Measurements from ENCODE around the gene PHLDB1. TPM values are rescaled to one million over a fixed set of nuclear protein-coding genes. Genes with fewer than 3 reads are reported as not detected.

PHLDB1 gene
- total and polyA plus RNA-seq, 2 of the 8 experiments (the other 6 are each of a cell fraction or from before 2014, with no cell fraction given) = 53.9 to 74.8 TPM

DNA sequence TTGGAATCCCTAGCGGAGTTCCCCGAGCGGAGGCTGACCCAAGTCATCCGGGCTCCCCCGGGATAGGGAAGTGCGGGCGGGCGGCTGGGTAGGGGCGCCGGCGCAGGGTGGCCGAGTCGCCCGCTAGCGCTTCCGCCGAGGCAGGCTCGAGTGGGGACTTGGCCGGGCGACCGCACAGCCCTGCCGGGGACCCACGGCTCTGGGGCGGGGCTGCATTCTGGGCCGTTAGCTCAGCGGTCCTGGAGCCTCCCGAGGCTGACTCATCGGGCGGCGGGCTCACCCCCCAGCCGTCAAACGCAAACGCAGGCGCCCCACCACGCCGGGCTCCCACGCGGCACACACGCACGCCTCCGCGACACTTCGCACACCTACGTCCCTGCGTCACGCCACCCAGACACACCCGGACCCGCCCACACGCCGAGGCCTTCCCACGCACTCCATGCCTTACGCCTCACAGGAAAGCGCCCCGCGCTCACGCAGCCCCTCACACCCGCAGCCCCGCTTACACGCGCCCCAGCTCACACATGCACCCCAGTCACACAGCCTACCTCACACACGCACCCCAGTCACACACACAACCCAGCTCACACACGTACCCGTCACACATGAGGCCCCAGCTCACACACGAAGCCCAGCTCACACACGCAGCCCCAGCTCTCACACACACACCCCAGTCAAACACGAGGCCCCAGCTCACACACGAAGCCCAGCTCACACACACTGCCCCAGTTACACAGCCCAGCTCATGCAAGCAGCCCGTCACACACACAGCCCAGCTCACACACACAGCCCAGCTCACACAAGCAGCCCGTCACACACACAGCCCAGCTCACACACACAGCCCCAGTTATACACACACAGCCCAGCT lies 1.2 kb downstream of the PHLDB1 start:
- Histone ChIP-seq H3K14ac (ENCODE audit: insufficient read length) (no peak overlapping the region), H3K18ac (ENCODE audit: extremely low read depth, low read length) (peak overlapping the region; percentile 19; the same call in 1 of the 2 replicates), H4K8ac (ENCODE audit: extremely low read depth, insufficient read depth, low read length) (peak overlapping the region; percentile 80), H3K36me3 (ENCODE audit: control insufficient read depth in 2 of 4, insufficient read depth in 4 of 4, low read length in 3 of 4) (peaks cover 0 to 12% (median 0%) of the 10 kb centered on the region in 4 experiments; a peak in 1 of 8 replicates), H3K23me2 (ENCODE audit: low read depth, low read length) (peaks cover 32% of the 10 kb centered on the region; the same call in 1 of the 2 replicates), H2BK12ac (ENCODE audit: low read depth, low read length) (peak overlapping the region; percentile 99), H3K79me1 (ENCODE audit: low read depth, low read length) (no peaks in the 10 kb centered on the region), H4K91ac (replicated peaks; ENCODE audit: insufficient read length, low read length) (peak overlapping the region; percentile 83), H3K9me3 (ENCODE audit: insufficient read depth in 2 of 2, low read depth in 1 of 2, low read length in 1 of 2) (no peaks in the 10 kb centered on the region; a peak in 1 of 4 replicates), H3K27me3 (replicated peaks in 1 of 4; ENCODE audit: control insufficient read depth in 3 of 4, extremely low read depth in 1 of 4, insufficient read depth in 3 of 4, low read length in 3 of 4) (peaks cover 45 to 75% (median 73%) of the 10 kb centered on the region in 4 experiments), H2AFZ (ENCODE audit: low read length) (no peak overlapping the region), H3K4me1 (replicated peaks in 1 of 4; ENCODE audit: control insufficient read depth in 3 of 4, insufficient read depth in 4 of 4, low read length in 3 of 4) (peaks cover 17 to 44% (median 22%) of the 10 kb centered on the region in 4 experiments), H2BK120ac (replicated peaks; ENCODE audit: low read depth, low read length) (no peak overlapping the region), H4K20me1 (replicated peaks in 1 of 2; ENCODE audit: control insufficient read depth in 1 of 2, insufficient read depth in 2 of 2, low read length in 2 of 2) (peaks cover 5 to 7% of the 10 kb centered on the region in 2 experiments), H3K4me2 (ENCODE audit: insufficient read depth in 1 of 2, low read depth in 2 of 2, low read length in 2 of 2) (peak overlapping the region; percentile 83), H2BK5ac (ENCODE audit: low read depth, low read length) (peak overlapping the region; percentile 87; the same call in 1 of the 2 replicates), H3K27ac (ENCODE audit: low read depth, low read length) (no peak overlapping the region), H3K56ac (replicated peaks; ENCODE audit: insufficient read length, low read depth, low read length) (no peak overlapping the region), H3K4ac (replicated peaks; ENCODE audit: insufficient read length, low read depth, low read length) (no peak overlapping the region), H3K9ac (replicated peaks in 1 of 4; ENCODE audit: extremely low read depth in 1 of 4, low read depth in 3 of 4, low read length in 3 of 4) (no peak overlapping the region; a peak in 1 of 7 replicates), H3K4me3 (ENCODE audit: extremely low read depth in 1 of 4, insufficient read depth in 2 of 4, low read depth in 3 of 4, low read length in 4 of 4) (peak overlapping the region; percentile 29 to 66 (median 36)), H2BK20ac (ENCODE audit: low read length) (peak overlapping the region; percentile 86; the same call in 1 of the 2 replicates), H4K5ac (ENCODE audit: insufficient read length, low read depth, low read length) (no peak overlapping the region), H2AK5ac (ENCODE audit: low read depth, low read length) (peak overlapping the region; percentile 98), H2BK15ac (ENCODE audit: low read length) (peak overlapping the region; percentile 100), H3K79me2 (ENCODE audit: control insufficient read depth in 1 of 2, insufficient read depth in 2 of 2, low read length in 2 of 2) (no peaks in the 10 kb centered on the region), H3K23ac (ENCODE audit: insufficient read length) (no peak overlapping the region)
- CTCF ChIA-PET (ENCODE audit: partially characterized antibody) = interaction anchor here (0.6 to 25.3 kb wide), 14 partner anchors 9 to 729 kb away, joined by 3 to 435 read pairs (median 4); partner anchors contain the start of gene ARCN1
- TF ChIP-seq RNF2 (IDR thresholded peaks at IDR 0.05; ENCODE audit: borderline replicate concordance, low read depth, low read length, missing control alignments, poor library complexity, severe bottlenecking) = peak; percentile 74
- TF ChIP-seq RBBP5 (IDR thresholded peaks at IDR 0.05; ENCODE audit: borderline replicate concordance, low read depth, low read length) = 0 out of 2 replicates have a peak, but pooled peaks have one; percentile 26
- TF ChIP-seq SP2 (IDR thresholded peaks at IDR 0.05; ENCODE audit: low read length) = no peak
- TF ChIP-seq EZH2 (IDR thresholded peaks at IDR 0.05; ENCODE audit: low read depth, low read length, severe bottlenecking) = peak; percentile 93
- no peak for TF ChIP-seq GABPA (IDR thresholded peaks at IDR 0.05; ENCODE audit: borderline replicate concordance, insufficient read depth, low read length)
- TF ChIP-seq SUZ12 (IDR thresholded peaks at IDR 0.05; ENCODE audit: low read length) = peak; percentile 45; the same call in 1 of the 2 replicates
- TF ChIP-seq MAX (IDR thresholded peaks at IDR 0.05) = 0 out of 2 replicates have a peak, but pooled peaks have one; percentile 30
- POLR2A ChIA-PET (ENCODE audit: partially characterized antibody) = interaction anchor here (0.6 to 28.7 kb wide), 9 partner anchors 8 to 282 kb away, joined by 3 to 574 read pairs (median 5); no protein-coding TSS in a partner anchor
- no peak for FAIRE-seq
- DNase-seq (ENCODE audit: low read depth in 1 of 2, low spot score in 2 of 2) = peak in 1 of 2 experiments; percentile 74
- 14% methylated on average over 57 of the region's 69 CpGs; no CpG with 5 or more reads in 1 of the 2 experiments for WGBS, 2 experiments (ENCODE audit: extremely low coverage in 1 of 2, insufficient coverage in 1 of 2, insufficient read length in 1 of 2, insufficient replicate concordance in 2 of 2, low coverage in 1 of 2, low lambda C conversion rate in 2 of 2, missing lambda C conversion rate in 1 of 2)

Data from H1 (cell line).